Measurements from ENCODE around the gene FGF14.

GRCh38 chr13:102261809-102262208 is 140.0 kb downstream of the FGF14 start:
- TF ChIP-seq CTCF (IDR thresholded peaks at IDR 0.05; ENCODE audit: low read depth, low read length, poor library complexity, severe bottlenecking): no peak
- TF ChIP-seq EZH2phosphoT487 (IDR thresholded peaks at IDR 0.05; ENCODE audit: borderline replicate concordance, low read length): no peak

Measured in DOHH2 (cell line).